ENCODE results near the gene NAXE. TPM values are rescaled to one million over a fixed set of nuclear protein-coding genes. Genes with fewer than 3 reads are reported as not detected.

NAXE gene
- 53.2 and 57.0 TPM in 2 replicates for total RNA-seq

GRCh38 chr1:156591432-156592157 is at the start of gene NAXE:
Gene NAXE, plus strand, starts transcription at chr1:156591776. Its CDS starts 29 bp downstream, at chr1:156591805.

GRCh38 chr1:156571919-156572662 is 19.5 kb upstream of the NAXE start, which contains the start of gene IQGAP3:
Gene IQGAP3, minus strand, starts transcription at chr1:156572565. Its CDS starts 36 bp downstream, at chr1:156572529.

GRCh38 chr1:156579472-156579871 is 12.1 kb upstream of the NAXE start, which contains the start of gene TTC24:
Gene TTC24, plus strand, starts transcription at chr1:156579723. Its CDS starts 1,642 bp downstream, at chr1:156581365.

GRCh38 chr1:156601122-156601830 is 9.7 kb downstream of the NAXE start, which contains the start of gene GPATCH4:
Gene GPATCH4, minus strand, starts transcription at chr1:156601479.

GRCh38 chr1:156618853-156619581 is 27.4 kb downstream of the NAXE start, which contains the start of gene HAPLN2:
Gene HAPLN2, plus strand, starts transcription at chr1:156619415. Its CDS starts 4,076 bp downstream, at chr1:156623491.

GRCh38 chr1:156641761-156642264 is 50.2 kb downstream of the NAXE start, which contains the start of gene BCAN:
Gene BCAN, plus strand, starts transcription at chr1:156642117. Its CDS starts 3,938 bp downstream, at chr1:156646055.

Other genes with a start within 250 kb of the NAXE start
- gene RHBG, start 222.6 kb upstream of the NAXE start, total RNA-seq: not detected in 2 replicates
- gene MEF2D, start 91.0 kb upstream of the NAXE start, total RNA-seq: 8.1 and 10.9 TPM in 2 replicates
- gene IQGAP3, start 19.2 kb upstream of the NAXE start, total RNA-seq: 32.7 and 54.2 TPM in 2 replicates
- gene TTC24, start 12.1 kb upstream of the NAXE start, total RNA-seq: not detected in 2 replicates
- gene GPATCH4, start 9.7 kb downstream of the NAXE start, total RNA-seq: 12.9 and 20.5 TPM in 2 replicates
- not detected in 2 replicates for gene HAPLN2, start 27.6 kb downstream of the NAXE start, total RNA-seq
- gene BCAN, start 50.3 kb downstream of the NAXE start, total RNA-seq: not detected in 2 replicates
- 23.9 and 59.2 TPM in 2 replicates for gene NES, start 85.6 kb downstream of the NAXE start, total RNA-seq
- 27.2 and 45.6 TPM in 2 replicates for gene CRABP2, start 113.8 kb downstream of the NAXE start, total RNA-seq
- gene METTL25B, start 136.7 kb downstream of the NAXE start, total RNA-seq: 8.8 and 9.8 TPM in 2 replicates
- gene ISG20L2, start 137.0 kb downstream of the NAXE start, total RNA-seq: 18.0 and 25.0 TPM in 2 replicates
- 40.3 and 52.2 TPM in 2 replicates for gene MRPL24, start 149.3 kb downstream of the NAXE start, total RNA-seq
- gene HDGF, start 159.9 kb downstream of the NAXE start, total RNA-seq: 189 and 231 TPM in 2 replicates
- 17.3 and 21.7 TPM in 2 replicates for gene PRCC, start 175.8 kb downstream of the NAXE start, total RNA-seq
- 0.20 TPM in 1 of 2 replicates, not detected in the other for gene SH2D2A, start 225.1 kb downstream of the NAXE start, total RNA-seq